Measurements from ENCODE around the gene ADIG.

GRCh38 chr20:38609815-38610214 is 28.8 kb downstream of the ADIG start:
- TF ChIP-seq, protein P1, sequence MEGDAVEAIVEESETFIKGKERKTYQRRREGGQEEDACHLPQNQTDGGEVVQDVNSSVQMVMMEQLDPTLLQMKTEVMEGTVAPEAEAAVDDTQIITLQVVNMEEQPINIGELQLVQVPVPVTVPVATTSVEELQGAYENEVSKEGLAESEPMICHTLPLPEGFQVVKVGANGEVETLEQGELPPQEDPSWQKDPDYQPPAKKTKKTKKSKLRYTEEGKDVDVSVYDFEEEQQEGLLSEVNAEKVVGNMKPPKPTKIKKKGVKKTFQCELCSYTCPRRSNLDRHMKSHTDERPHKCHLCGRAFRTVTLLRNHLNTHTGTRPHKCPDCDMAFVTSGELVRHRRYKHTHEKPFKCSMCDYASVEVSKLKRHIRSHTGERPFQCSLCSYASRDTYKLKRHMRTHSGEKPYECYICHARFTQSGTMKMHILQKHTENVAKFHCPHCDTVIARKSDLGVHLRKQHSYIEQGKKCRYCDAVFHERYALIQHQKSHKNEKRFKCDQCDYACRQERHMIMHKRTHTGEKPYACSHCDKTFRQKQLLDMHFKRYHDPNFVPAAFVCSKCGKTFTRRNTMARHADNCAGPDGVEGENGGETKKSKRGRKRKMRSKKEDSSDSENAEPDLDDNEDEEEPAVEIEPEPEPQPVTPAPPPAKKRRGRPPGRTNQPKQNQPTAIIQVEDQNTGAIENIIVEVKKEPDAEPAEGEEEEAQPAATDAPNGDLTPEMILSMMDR (conservative IDR thresholded peaks at IDR 0.05 in 1 of 2, IDR thresholded peaks at IDR 0.05 in 1 of 2; ENCODE audit: extremely low read depth in 1 of 2, insufficient read depth in 1 of 2, low read depth in 1 of 2, low read length in 2 of 2), result no peak
- TF ChIP-seq EZH2 (IDR thresholded peaks at IDR 0.05; ENCODE audit: borderline replicate concordance, low read length), result no peak

Data from mammary epithelial cell (primary cell).